Activated CD8-positive, alpha-beta memory T cell treated with anti-CD3 and anti-CD28 coated beads, Interleukin-2, amount 10 ng/mL, durations not matched to agents 7 days and 5 days (primary cell): Measurements from ENCODE around the gene SLC16A5. TPM values are rescaled to one million over a fixed set of nuclear protein-coding genes. Genes with fewer than 3 reads are reported as not detected.
A peak's percentile ranks its signal among the peaks of the same experiment; 100 is the strongest.

Source experiments
- ATAC-seq: fragments of 150-1000 bp; cut with Tn5 transposase; one replicate; pipeline ENCODE4 v1.10.0; 2021; ENCODE audit warnings: moderate library complexity
- CTCF ChIA-PET: fragments of 350-600 bp; sonication (Branson Sonifier 250); formaldehyde crosslinking; loops from one replicate; lab custom pipeline; 2021; ENCODE audit warnings: antibody characterized with exemption; lab: Charles Lee
- DNase-seq: peaks from one replicate; pipeline ENCODE4 v3.0.0-alpha.2; 2020
- H3K27ac Mint-ChIP-seq: one replicate; pipeline ENCODE4 v1.8.0; 2021; ENCODE audit warnings: mild to moderate bottlenecking, mixed read lengths
- H3K27me3 Mint-ChIP-seq: one replicate; pipeline ENCODE4 v1.8.0; 2021; ENCODE audit warnings: mixed read lengths
- H3K36me3 Mint-ChIP-seq: one replicate; pipeline ENCODE4 v1.8.0; 2021; ENCODE audit warnings: mild to moderate bottlenecking, mixed read lengths
- H3K4me1 Mint-ChIP-seq: one replicate; pipeline ENCODE4 v1.8.0; 2021; ENCODE audit warnings: mixed read lengths
- H3K4me3 Mint-ChIP-seq: one replicate; pipeline ENCODE4 v1.8.0; 2021; ENCODE audit warnings: mild to moderate bottlenecking, moderate library complexity, mixed read lengths
- H3K9me3 Mint-ChIP-seq: one replicate; pipeline ENCODE4 v1.8.0; 2022; ENCODE audit warnings: low read depth, mixed read lengths
- total RNA-seq, 2 experiments: library from RNA; stranded (reverse); gene quantifications; one replicate each; pipeline ENCODE4 v1.2.3, GENCODE V29; 2021

The SLC16A5 gene
- total RNA-seq, 2 experiments from 2014 or later, result 2.3 to 3.2 TPM

DNA sequence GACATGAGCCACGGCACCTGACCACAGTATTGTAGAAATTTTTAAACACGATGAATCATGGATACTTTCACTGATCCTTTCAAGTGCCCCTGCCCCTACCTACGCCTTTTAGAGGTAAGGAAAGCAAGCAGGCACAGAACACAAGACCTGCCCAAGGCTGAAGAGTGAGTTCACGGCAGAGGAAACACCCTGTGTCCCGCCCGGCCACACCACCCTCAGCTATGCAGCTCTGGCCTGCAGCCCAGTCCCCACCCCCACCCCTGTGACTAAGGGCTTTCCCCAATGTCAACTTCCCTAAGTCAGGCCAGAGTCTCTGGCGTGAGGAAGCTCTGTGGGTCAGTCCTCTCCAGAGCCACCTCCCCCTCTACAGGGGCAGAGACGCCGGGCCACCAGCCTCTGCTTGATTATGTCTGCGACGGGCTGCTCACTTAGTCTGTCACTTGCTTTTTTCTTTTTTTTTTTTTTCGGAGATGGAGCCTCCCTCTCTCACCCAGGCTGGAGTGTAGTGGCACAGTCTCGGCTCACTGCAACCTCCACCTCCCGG, 8.4 kb downstream of the SLC16A5 start:
- no peak for ATAC-seq
- no peak for DNase-seq
- H3K4me3 Mint-ChIP-seq, result no peak overlapping the region
- no peaks in the 10 kb centered on the region for H3K9me3 Mint-ChIP-seq
- H3K27ac Mint-ChIP-seq, result no peak overlapping the region
- CTCF ChIA-PET, result interaction anchor here (2.9 kb wide), 1 partner anchor 10 kb away, joined by 6 read pairs; no protein-coding TSS in a partner anchor
- no peaks in the 10 kb centered on the region for H3K36me3 Mint-ChIP-seq
- no peaks in the 10 kb centered on the region for H3K27me3 Mint-ChIP-seq
- H3K4me1 Mint-ChIP-seq, result no peaks in the 10 kb centered on the region

DNA sequence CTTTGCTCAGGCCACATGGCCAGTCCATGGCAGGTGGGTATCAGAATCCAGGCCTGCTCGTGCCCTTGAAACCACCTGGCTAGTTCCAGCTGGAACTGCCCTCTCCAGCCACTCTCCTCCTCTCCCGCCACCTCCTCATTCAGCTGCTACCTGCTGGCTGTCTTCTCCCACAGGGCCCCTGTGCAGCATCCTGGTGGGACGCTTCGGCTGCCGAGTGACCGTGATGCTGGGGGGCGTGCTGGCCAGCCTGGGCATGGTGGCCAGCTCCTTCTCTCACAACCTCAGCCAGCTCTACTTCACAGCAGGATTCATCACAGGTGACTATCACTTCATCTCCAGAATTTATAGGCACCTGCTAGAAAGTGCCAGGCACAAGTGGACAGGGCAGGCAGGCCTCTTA, 10.1 kb downstream of the SLC16A5 start:
- Mint-ChIP-seq H3K27ac (no peak overlapping the region), H3K9me3 (no peaks in the 10 kb centered on the region), H3K4me3 (no peak overlapping the region), H3K27me3 (peaks cover 3% of the 10 kb centered on the region), H3K36me3 (no peaks in the 10 kb centered on the region), H3K4me1 (no peaks in the 10 kb centered on the region)
- DNase-seq (no peak), ATAC-seq (no peak)
- CTCF ChIA-PET, result interaction anchor here (1.1 to 1.5 kb wide), 2 partner anchors 14 to 16 kb away, joined by 3 to 4 read pairs; no protein-coding TSS in a partner anchor

GRCh38 chr17:75098861-75099260, 11.1 kb downstream of the SLC16A5 start:
- Mint-ChIP-seq H3K4me1 (no peaks in the 10 kb centered on the region), H3K9me3 (no peaks in the 10 kb centered on the region), H3K4me3 (no peak overlapping the region), H3K36me3 (no peaks in the 10 kb centered on the region), H3K27me3 (peaks cover 3% of the 10 kb centered on the region), H3K27ac (no peak overlapping the region)
- CTCF ChIA-PET, result interaction anchor here (1.0 to 1.5 kb wide), 3 partner anchors 15 to 39 kb away, joined by 3 read pairs; no protein-coding TSS in a partner anchor
- no peak for DNase-seq
- ATAC-seq, result no peak

DNA sequence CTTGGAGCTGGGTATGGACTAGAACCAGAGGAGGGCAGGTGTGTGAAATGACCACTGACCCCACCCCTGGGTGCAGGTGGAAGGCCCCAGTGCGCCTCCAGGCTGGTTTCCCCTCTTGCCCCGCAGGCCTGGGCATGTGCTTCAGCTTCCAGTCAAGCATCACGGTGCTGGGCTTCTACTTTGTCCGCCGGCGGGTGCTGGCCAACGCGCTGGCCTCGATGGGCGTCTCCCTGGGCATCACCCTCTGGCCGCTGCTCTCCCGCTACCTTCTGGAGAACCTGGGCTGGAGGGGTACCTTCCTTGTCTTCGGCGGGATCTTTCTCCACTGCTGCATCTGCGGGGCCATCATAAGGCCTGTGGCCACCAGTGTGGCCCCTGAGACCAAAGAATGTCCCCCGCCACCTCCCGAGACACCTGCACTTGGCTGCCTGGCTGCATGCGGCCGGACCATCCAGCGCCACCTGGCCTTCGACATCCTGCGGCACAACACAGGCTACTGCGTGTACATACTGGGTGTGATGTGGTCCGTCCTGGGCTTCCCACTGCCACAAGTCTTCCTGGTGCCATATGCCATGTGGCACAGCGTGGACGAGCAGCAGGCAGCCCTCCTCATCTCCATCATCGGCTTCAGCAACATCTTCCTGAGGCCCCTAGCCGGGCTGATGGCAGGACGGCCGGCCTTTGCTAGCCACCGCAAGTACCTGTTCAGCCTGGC, 12.3 kb downstream of the SLC16A5 start:
- no peaks in the 10 kb centered on the region for H3K4me1 Mint-ChIP-seq
- ATAC-seq, result no peak
- H3K27me3 Mint-ChIP-seq, result peaks cover 3% of the 10 kb centered on the region
- DNase-seq, result no peak
- no peak overlapping the region for H3K4me3 Mint-ChIP-seq
- H3K9me3 Mint-ChIP-seq, result no peaks in the 10 kb centered on the region
- CTCF ChIA-PET, result interaction anchor here (1.4 to 4.0 kb wide), 2 partner anchors 14 to 40 kb away, joined by 3 to 17 read pairs; no protein-coding TSS in a partner anchor
- H3K27ac Mint-ChIP-seq, result no peak overlapping the region
- H3K36me3 Mint-ChIP-seq, result no peaks in the 10 kb centered on the region

- H3K4me1 Mint-ChIP-seq, result peaks cover 3% of the 10 kb centered on the region
- H3K27me3 Mint-ChIP-seq, result peaks cover 3% of the 10 kb centered on the region
- CTCF ChIA-PET, result interaction anchor here (4.0 kb wide), 1 partner anchor 12 kb away, joined by 17 read pairs; no protein-coding TSS in a partner anchor
- no peak overlapping the region for H3K4me3 Mint-ChIP-seq
- ATAC-seq (no peak), DNase-seq (no peak)
- H3K36me3 Mint-ChIP-seq, result no peaks in the 10 kb centered on the region
- H3K27ac Mint-ChIP-seq, result no peak overlapping the region
- H3K9me3 Mint-ChIP-seq, result no peaks in the 10 kb centered on the region
These were observed 14.6 kb downstream of the SLC16A5 start for GRCh38 chr17:75102385-75102821.

DNA sequence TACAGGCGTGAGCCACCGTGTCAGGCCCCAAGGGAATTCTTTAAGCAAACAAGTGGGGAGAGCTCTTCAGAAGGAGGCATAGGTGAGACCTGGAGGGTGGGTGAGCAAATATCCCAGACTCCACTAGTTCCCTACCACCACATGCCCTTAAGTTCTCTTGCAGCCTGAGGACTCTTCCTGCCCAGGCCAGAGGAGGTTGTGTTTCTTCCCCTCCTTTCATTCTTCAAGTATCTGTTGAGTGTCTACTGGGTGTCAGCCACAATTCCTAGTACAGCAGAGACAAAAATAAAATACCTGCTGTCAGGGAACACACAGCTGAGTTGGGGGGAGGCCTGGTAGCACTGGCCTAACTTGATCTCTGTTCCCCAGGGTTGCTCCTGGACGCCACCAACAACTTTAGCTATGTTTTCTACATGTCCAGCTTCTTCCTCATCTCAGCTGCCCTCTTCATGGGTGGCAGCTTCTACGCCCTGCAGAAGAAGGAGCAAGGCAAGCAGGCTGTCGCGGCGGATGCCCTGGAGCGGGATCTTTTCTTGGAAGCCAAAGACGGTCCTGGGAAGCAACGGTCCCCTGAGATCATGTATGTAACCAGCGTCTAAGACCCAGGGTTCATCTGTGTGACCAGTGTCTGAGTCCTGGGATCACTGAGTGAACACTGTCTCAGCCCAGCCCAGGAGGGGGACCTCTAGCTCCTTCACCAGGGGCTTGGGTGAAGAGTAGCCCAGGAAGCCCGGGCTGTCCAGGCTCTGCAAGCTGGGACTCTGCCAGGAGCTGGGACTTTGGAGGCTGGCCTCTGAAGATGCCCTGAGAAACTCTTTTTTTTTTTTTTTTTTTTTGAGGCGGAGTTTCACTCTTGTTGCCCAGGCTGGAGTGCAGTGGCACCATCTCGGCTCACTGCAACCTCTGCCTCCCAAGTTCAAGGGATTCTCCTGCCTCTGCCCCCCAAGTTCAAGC, 16.1 kb downstream of the SLC16A5 start:
- no peak for DNase-seq
- Mint-ChIP-seq H3K9me3 (no peaks in the 10 kb centered on the region), H3K27me3 (peaks cover 3% of the 10 kb centered on the region), H3K27ac (no peak overlapping the region), H3K4me3 (no peak overlapping the region), H3K4me1 (peaks cover 7% of the 10 kb centered on the region), H3K36me3 (no peaks in the 10 kb centered on the region)
- no peak for ATAC-seq
- CTCF ChIA-PET, result interaction anchor here (1.2 to 4.3 kb wide), 6 partner anchors 10 to 146 kb away, joined by 3 to 28 read pairs (median 16); no protein-coding TSS in a partner anchor

GRCh38 chr17:75105126-75106080, 17.6 kb downstream of the SLC16A5 start:
- peaks cover 11% of the 10 kb centered on the region for H3K4me1 Mint-ChIP-seq
- peaks cover 3% of the 10 kb centered on the region for H3K27me3 Mint-ChIP-seq
- no peaks in the 10 kb centered on the region for H3K9me3 Mint-ChIP-seq
- ATAC-seq (no peak), DNase-seq (peak; percentile 54)
- no peaks in the 10 kb centered on the region for H3K36me3 Mint-ChIP-seq
- H3K4me3 Mint-ChIP-seq, result no peak overlapping the region
- CTCF ChIA-PET, result interaction anchor here (0.8 to 4.3 kb wide), 22 partner anchors 9 to 164 kb away, joined by 3 to 28 read pairs (median 5); partner anchors contain the start of genes HID1 and SLC16A5
- no peak overlapping the region for H3K27ac Mint-ChIP-seq

DNA sequence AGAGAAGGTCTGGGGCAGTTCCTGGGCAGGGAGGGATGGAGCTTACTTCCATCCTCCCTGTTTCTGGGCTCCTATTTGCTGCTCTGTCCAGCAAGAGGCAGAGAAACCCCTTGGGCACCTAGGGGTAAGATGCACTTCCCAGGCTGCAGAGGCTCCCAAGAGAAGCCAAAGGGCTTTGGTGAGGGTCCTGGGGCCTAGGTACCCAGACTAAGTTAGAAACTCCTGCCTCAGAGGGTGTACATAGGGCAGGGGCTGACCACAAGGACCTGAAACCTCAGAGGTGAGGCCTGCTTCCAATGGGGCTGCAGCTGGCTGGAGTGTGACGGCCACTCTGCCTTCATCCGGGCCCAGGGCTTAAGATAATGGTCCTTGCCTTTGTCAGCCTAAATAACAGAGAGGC, 20.4 kb downstream of the SLC16A5 start:
- no peaks in the 10 kb centered on the region for H3K27me3 Mint-ChIP-seq
- no peak overlapping the region for H3K27ac Mint-ChIP-seq
- H3K4me1 Mint-ChIP-seq, result peaks cover 25% of the 10 kb centered on the region
- peak overlapping the region; percentile 88 for H3K4me3 Mint-ChIP-seq
- CTCF ChIA-PET, result interaction anchor here (0.6 to 1.0 kb wide), 5 partner anchors 8 to 151 kb away, joined by 3 to 4 read pairs (median 3); no protein-coding TSS in a partner anchor
- H3K36me3 Mint-ChIP-seq, result peaks cover 11% of the 10 kb centered on the region
- DNase-seq (no peak), ATAC-seq (no peak)
- no peaks in the 10 kb centered on the region for H3K9me3 Mint-ChIP-seq

GRCh38 chr17:75109046-75109406, 21.3 kb downstream of the SLC16A5 start:
- no peaks in the 10 kb centered on the region for H3K27me3 Mint-ChIP-seq
- H3K9me3 Mint-ChIP-seq, result no peaks in the 10 kb centered on the region
- DNase-seq (no peak), ATAC-seq (peak; percentile 2)
- peak overlapping the region; percentile 88 for H3K4me3 Mint-ChIP-seq
- H3K36me3 Mint-ChIP-seq, result peaks cover 12% of the 10 kb centered on the region
- CTCF ChIA-PET, result interaction anchor here (0.6 to 11.2 kb wide), 7 partner anchors 19 to 151 kb away, joined by 3 to 257 read pairs (median 18); partner anchors contain the start of genes NT5C and NUP85
- H3K4me1 Mint-ChIP-seq, result peaks cover 29% of the 10 kb centered on the region
- peak overlapping the region; percentile 59 for H3K27ac Mint-ChIP-seq

DNA sequence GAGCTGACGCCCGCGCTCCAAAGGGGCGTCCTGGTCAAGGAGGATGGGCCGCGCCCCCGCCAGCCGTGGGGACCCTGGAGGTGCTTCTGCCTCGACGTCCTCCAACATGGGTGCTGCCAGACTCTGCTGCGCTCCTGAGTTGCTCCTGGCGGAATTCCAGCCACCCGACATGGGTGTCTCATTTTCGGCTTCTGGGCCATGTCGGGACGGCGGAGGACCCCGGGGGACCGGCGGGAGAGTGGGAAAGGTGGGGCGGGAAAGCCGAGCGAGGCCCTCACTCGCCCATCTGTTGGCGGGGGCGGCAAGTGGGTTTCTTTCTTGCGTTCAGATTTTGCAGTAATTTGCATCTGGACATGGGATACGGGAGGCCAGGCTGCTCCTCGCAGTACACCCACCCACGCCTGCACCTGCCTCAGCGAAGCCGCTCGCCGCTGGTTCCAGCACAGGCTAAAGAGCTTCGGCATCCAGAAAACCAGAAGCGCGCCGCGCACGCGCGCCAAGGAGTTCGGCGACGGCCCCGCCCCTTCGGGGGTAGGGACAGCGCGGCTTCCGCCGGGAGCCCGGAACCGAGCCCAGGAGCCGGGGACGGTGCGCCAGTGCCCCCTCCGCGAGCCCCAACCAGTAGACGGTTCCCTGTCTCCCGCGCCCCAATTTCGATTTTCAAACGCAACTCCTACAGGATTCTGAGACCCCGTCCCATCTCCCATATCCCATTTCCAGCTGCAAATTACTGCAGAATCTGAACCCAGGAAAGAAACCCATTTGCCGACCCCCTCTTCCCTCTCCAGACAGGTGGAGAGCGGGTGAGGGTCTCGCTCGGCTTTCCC, 21.9 kb downstream of the SLC16A5 start, which contains the start of gene ARMC7:
Gene ARMC7 (plus strand): TSS at position 563 of the 827 bp plus-strand sequence. CDS start 320 bp downstream, outside the sequence.
- Mint-ChIP-seq H3K9me3 (no peaks in the 10 kb centered on the region), H3K27me3 (no peaks in the 10 kb centered on the region), H3K36me3 (peaks cover 16% of the 10 kb centered on the region), H3K4me3 (peak within 1 kb of the TSS; percentile 88), H3K4me1 (peaks cover 35% of the 10 kb centered on the region), H3K27ac (peak within 1 kb of the TSS; percentile 90)
- CTCF ChIA-PET, result interaction anchor here (0.6 to 11.2 kb wide), 9 partner anchors 18 to 152 kb away, joined by 3 to 257 read pairs (median 7); partner anchors contain the start of genes MRPL58, NT5C and NUP85
- ATAC-seq (peak; percentile 88), DNase-seq (peak; percentile 93)
